Measurements from ENCODE around the gene BAZ2B. TPM values are rescaled to one million over a fixed set of nuclear protein-coding genes. Genes with fewer than 3 reads are reported as not detected.

Gene BAZ2B
- total and polyA plus RNA-seq, 2 of the 13 experiments (the other 11 are each of a cell fraction or from before 2014, with no cell fraction given): 14.0 to 15.1 TPM

DNA sequence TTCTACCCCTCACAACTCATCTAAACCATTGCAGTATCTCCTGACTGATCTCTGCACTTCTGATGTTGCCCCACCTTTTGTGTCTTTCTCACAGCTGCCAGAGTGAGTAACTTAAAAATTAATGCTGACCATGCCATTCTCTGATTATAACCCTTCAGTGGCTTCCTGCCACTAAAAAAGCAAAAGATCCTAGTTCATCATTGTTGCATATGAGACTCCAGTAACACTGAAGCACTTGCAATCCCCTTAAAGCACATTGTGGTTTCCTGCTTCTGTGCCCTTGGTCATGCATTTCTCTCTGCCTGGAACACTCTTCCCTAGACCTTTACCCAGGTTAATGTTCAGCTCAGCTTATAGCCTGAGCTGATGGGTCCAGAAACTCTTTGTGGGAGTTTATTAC, 234.8 kb downstream of the BAZ2B start (continued):
- TF ChIP-seq, protein P1, sequence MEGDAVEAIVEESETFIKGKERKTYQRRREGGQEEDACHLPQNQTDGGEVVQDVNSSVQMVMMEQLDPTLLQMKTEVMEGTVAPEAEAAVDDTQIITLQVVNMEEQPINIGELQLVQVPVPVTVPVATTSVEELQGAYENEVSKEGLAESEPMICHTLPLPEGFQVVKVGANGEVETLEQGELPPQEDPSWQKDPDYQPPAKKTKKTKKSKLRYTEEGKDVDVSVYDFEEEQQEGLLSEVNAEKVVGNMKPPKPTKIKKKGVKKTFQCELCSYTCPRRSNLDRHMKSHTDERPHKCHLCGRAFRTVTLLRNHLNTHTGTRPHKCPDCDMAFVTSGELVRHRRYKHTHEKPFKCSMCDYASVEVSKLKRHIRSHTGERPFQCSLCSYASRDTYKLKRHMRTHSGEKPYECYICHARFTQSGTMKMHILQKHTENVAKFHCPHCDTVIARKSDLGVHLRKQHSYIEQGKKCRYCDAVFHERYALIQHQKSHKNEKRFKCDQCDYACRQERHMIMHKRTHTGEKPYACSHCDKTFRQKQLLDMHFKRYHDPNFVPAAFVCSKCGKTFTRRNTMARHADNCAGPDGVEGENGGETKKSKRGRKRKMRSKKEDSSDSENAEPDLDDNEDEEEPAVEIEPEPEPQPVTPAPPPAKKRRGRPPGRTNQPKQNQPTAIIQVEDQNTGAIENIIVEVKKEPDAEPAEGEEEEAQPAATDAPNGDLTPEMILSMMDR (CRISPR knock-in tag; IDR thresholded peaks at IDR 0.05): no peak
- TF ChIP-seq, protein P2, sequence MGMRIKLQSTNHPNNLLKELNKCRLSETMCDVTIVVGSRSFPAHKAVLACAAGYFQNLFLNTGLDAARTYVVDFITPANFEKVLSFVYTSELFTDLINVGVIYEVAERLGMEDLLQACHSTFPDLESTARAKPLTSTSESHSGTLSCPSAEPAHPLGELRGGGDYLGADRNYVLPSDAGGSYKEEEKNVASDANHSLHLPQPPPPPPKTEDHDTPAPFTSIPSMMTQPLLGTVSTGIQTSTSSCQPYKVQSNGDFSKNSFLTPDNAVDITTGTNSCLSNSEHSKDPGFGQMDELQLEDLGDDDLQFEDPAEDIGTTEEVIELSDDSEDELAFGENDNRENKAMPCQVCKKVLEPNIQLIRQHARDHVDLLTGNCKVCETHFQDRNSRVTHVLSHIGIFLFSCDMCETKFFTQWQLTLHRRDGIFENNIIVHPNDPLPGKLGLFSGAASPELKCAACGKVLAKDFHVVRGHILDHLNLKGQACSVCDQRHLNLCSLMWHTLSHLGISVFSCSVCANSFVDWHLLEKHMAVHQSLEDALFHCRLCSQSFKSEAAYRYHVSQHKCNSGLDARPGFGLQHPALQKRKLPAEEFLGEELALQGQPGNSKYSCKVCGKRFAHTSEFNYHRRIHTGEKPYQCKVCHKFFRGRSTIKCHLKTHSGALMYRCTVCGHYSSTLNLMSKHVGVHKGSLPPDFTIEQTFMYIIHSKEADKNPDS (CRISPR knock-in tag; IDR thresholded peaks at IDR 0.05): no peak
- TF ChIP-seq, protein P3, sequence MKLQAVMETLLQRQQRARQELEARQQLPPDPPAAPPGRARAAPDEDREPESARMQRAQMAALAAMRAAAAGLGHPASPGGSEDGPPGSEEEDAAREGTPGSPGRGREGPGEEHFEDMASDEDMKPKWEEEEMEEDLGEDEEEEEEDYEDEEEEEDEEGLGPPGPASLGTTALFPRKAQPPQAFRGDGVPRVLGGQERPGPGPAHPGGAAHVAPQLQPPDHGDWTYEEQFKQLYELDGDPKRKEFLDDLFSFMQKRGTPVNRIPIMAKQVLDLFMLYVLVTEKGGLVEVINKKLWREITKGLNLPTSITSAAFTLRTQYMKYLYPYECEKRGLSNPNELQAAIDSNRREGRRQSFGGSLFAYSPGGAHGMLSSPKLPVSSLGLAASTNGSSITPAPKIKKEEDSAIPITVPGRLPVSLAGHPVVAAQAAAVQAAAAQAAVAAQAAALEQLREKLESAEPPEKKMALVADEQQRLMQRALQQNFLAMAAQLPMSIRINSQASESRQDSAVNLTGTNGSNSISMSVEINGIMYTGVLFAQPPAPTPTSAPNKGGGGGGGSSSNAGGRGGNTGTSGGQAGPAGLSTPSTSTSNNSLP (IDR thresholded peaks at IDR 0.05; ENCODE audit: low read depth, low read length): peak; percentile 25; the same call in 1 of the 2 replicates
- TF ChIP-seq ZNF670 (CRISPR knock-in tag; IDR thresholded peaks at IDR 0.05; ENCODE audit: borderline replicate concordance) (no peak), CBX2 (IDR thresholded peaks at IDR 0.05; ENCODE audit: low read depth, low read length) (no peak), CBX2 (CRISPR knock-in tag; IDR thresholded peaks at IDR 0.05; ENCODE audit: low read depth) (no peak), ELF4 (CRISPR knock-in tag; IDR thresholded peaks at IDR 0.05; ENCODE audit: borderline replicate concordance) (no peak), ZNF367 (CRISPR knock-in tag; IDR thresholded peaks at IDR 0.05; ENCODE audit: borderline replicate concordance) (no peak), ZNF430 (CRISPR knock-in tag; IDR thresholded peaks at IDR 0.05) (no peak), ZNF24 (IDR thresholded peaks at IDR 0.05) (no peak), RAD51 (IDR thresholded peaks at IDR 0.05; ENCODE audit: borderline replicate concordance) (no peak), CBX1 (IDR thresholded peaks at IDR 0.05; ENCODE audit: low read depth) (no peak), DR1 (CRISPR knock-in tag; IDR thresholded peaks at IDR 0.05) (no peak), ZNF12 (CRISPR knock-in tag; IDR thresholded peaks at IDR 0.05) (no peak), ZFP41 (CRISPR knock-in tag; IDR thresholded peaks at IDR 0.05; ENCODE audit: borderline replicate concordance) (no peak), SAP130 (CRISPR knock-in tag; IDR thresholded peaks at IDR 0.05; ENCODE audit: low read depth) (0 out of 2 replicates have a peak, but pooled peaks have one; percentile 20), ZNF577 (CRISPR knock-in tag; IDR thresholded peaks at IDR 0.05; ENCODE audit: borderline replicate concordance, low read depth) (no peak), KAT7 (CRISPR knock-in tag; IDR thresholded peaks at IDR 0.05; ENCODE audit: borderline replicate concordance) (no peak), BHLHE40 (IDR thresholded peaks at IDR 0.05; ENCODE audit: low read length) (no peak), ZNF746 (CRISPR knock-in tag; IDR thresholded peaks at IDR 0.05) (no peak), IKZF4 (CRISPR knock-in tag; IDR thresholded peaks at IDR 0.05; ENCODE audit: borderline replicate concordance, low read depth, not compliant biosample characterization) (no peak), KDM5A (IDR thresholded peaks at IDR 0.05; ENCODE audit: borderline replicate concordance, low read length) (no peak)
- TF ChIP-seq, protein P4, sequence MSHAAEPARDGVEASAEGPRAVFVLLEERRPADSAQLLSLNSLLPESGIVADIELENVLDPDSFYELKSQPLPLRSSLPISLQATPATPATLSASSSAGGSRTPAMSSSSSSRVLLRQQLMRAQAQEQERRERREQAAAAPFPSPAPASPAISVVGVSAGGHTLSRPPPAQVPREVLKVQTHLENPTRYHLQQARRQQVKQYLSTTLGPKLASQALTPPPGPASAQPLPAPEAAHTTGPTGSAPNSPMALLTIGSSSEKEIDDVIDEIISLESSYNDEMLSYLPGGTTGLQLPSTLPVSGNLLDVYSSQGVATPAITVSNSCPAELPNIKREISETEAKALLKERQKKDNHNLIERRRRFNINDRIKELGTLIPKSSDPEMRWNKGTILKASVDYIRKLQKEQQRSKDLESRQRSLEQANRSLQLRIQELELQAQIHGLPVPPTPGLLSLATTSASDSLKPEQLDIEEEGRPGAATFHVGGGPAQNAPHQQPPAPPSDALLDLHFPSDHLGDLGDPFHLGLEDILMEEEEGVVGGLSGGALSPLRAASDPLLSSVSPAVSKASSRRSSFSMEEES (CRISPR knock-in tag; IDR thresholded peaks at IDR 0.05): no peak
- TF ChIP-seq, protein P5, sequence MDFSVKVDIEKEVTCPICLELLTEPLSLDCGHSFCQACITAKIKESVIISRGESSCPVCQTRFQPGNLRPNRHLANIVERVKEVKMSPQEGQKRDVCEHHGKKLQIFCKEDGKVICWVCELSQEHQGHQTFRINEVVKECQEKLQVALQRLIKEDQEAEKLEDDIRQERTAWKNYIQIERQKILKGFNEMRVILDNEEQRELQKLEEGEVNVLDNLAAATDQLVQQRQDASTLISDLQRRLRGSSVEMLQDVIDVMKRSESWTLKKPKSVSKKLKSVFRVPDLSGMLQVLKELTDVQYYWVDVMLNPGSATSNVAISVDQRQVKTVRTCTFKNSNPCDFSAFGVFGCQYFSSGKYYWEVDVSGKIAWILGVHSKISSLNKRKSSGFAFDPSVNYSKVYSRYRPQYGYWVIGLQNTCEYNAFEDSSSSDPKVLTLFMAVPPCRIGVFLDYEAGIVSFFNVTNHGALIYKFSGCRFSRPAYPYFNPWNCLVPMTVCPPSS (IDR thresholded peaks at IDR 0.05): no peak
